ENCODE data around the gene CRISPLD2.

Gene CRISPLD2

GRCh38 chr16:84940670-84941551 lies 121.1 kb downstream of the CRISPLD2 start:
- no peak for DNase-seq

- DNase-seq: no peak
Observed at GRCh38 chr16:84941921-84942320, 122.1 kb downstream of the CRISPLD2 start.

GRCh38 chr16:84942786-84943185 lies 123.0 kb downstream of the CRISPLD2 start:
- no peak for DNase-seq

- DNase-seq: no peak
Observed at GRCh38 chr16:84943620-84944019, 123.8 kb downstream of the CRISPLD2 start.

GRCh38 chr16:84947022-84947421 lies 127.2 kb downstream of the CRISPLD2 start:
- DNase-seq: no peak

GRCh38 chr16:84947996-84948850 lies 128.4 kb downstream of the CRISPLD2 start:
- DNase-seq: no peak

- DNase-seq: no peak
Observed at GRCh38 chr16:84948851-84949610, 129.2 kb downstream of the CRISPLD2 start.

GRCh38 chr16:84949772-84950436 lies 130.1 kb downstream of the CRISPLD2 start:
- DNase-seq: no peak

- DNase-seq: no peak
Observed at GRCh38 chr16:84950906-84951305, 131.1 kb downstream of the CRISPLD2 start.

GRCh38 chr16:84952335-84953189 lies 132.8 kb downstream of the CRISPLD2 start:
- DNase-seq: peak; percentile 89

- no peak for DNase-seq
Observed at GRCh38 chr16:84953190-84953746, 133.5 kb downstream of the CRISPLD2 start.

- no peak for DNase-seq
Observed at GRCh38 chr16:84955427-84955826, 135.6 kb downstream of the CRISPLD2 start.

GRCh38 chr16:84957192-84957591 lies 137.4 kb downstream of the CRISPLD2 start:
- DNase-seq: no peak

GRCh38 chr16:84957792-84958191 lies 138.0 kb downstream of the CRISPLD2 start:
- DNase-seq: no peak
